WERI-Rb-1 (cell line): Measurements from ENCODE around the gene EZR.
A peak's percentile ranks its signal among the peaks of the same experiment; 100 is the strongest.

Source experiments
- DNase-seq: peaks from one replicate; pipeline ENCODE4 v3.0.0-alpha.2; 2020
- H3K27ac ChIP-seq: fragments of 250-450 bp; sonication (Bioruptor Pico); 2 replicates; pipeline ENCODE4 v1.5.1; 2020; ENCODE audit warnings: mild to moderate bottlenecking, moderate library complexity
- H3K27me3 ChIP-seq: fragments of 250-450 bp; sonication (Bioruptor Pico); 2 replicates; pipeline ENCODE4 v1.5.1; 2021; ENCODE audit warnings: mild to moderate bottlenecking, low read depth, moderate library complexity; ENCODE audit not compliant: insufficient read depth, severe bottlenecking
- H3K36me3 ChIP-seq: fragments of 250-450 bp; sonication (Bioruptor Pico); 2 replicates; pipeline ENCODE4 v1.5.1; 2020; ENCODE audit warnings: mild to moderate bottlenecking, moderate library complexity
- H3K4me3 ChIP-seq: 2 replicates; pipeline ENCODE4 v1.5.1; 2011; ENCODE audit warnings: low read depth, mild to moderate bottlenecking, control low read depth, low read length
- H3K9me3 ChIP-seq: fragments of 250-450 bp; sonication (Bioruptor Pico); 2 replicates; pipeline ENCODE4 v1.5.1; 2021; ENCODE audit warnings: mild to moderate bottlenecking, moderate library complexity; ENCODE audit not compliant: severe bottlenecking
- CTCF ChIP-seq: IDR thresholded peaks from 2 replicates; pipeline ENCODE4 v1.5.1; 2011; ENCODE audit warnings: low read depth, mild to moderate bottlenecking, control low read depth, inconsistent platforms, low read length

The EZR gene

GRCh38 chr6:158760618-158761250 lies 58.4 kb downstream of the EZR start:
- H3K36me3 ChIP-seq, result peaks cover 24% of the 10 kb centered on the region
- H3K27me3 ChIP-seq, result no peaks in the 10 kb centered on the region
- TF ChIP-seq CTCF, result no peak
- no peak for DNase-seq
- H3K4me3 ChIP-seq, result no peak overlapping the region
- peak overlapping the region; percentile 95 for H3K27ac ChIP-seq
- H3K9me3 ChIP-seq, result no peaks in the 10 kb centered on the region

- TF ChIP-seq CTCF, result no peak
- Histone ChIP-seq H3K27ac (peak overlapping the region; percentile 95), H3K27me3 (no peaks in the 10 kb centered on the region), H3K4me3 (no peak overlapping the region), H3K9me3 (no peaks in the 10 kb centered on the region), H3K36me3 (peaks cover 18% of the 10 kb centered on the region)
- no peak for DNase-seq
These were observed 59.1 kb downstream of the EZR start for GRCh38 chr6:158759966-158760617.

- H3K27ac ChIP-seq, result peak overlapping the region; percentile 95
- H3K27me3 ChIP-seq, result no peaks in the 10 kb centered on the region
- no peak for DNase-seq
- H3K9me3 ChIP-seq, result no peaks in the 10 kb centered on the region
- TF ChIP-seq CTCF, result no peak
- H3K4me3 ChIP-seq, result no peak overlapping the region
- H3K36me3 ChIP-seq, result peaks cover 9% of the 10 kb centered on the region; the same call in 1 of the 2 replicates
These were observed 60.2 kb downstream of the EZR start for GRCh38 chr6:158758941-158759479.

- peak overlapping the region; percentile 95 for H3K27ac ChIP-seq
- H3K9me3 ChIP-seq, result no peaks in the 10 kb centered on the region
- H3K36me3 ChIP-seq, result peaks cover 6% of the 10 kb centered on the region; the same call in 1 of the 2 replicates
- H3K4me3 ChIP-seq, result no peak overlapping the region
- no peaks in the 10 kb centered on the region for H3K27me3 ChIP-seq
- DNase-seq, result peak; percentile 98
- TF ChIP-seq CTCF, result no peak
These were observed 60.7 kb downstream of the EZR start for GRCh38 chr6:158758451-158758860.

GRCh38 chr6:158757753-158758090 lies 61.4 kb downstream of the EZR start:
- H3K9me3 ChIP-seq, result no peaks in the 10 kb centered on the region
- no peak for TF ChIP-seq CTCF
- no peaks in the 10 kb centered on the region for H3K27me3 ChIP-seq
- no peak for DNase-seq
- H3K4me3 ChIP-seq, result no peak overlapping the region
- peak overlapping the region; percentile 95 for H3K27ac ChIP-seq
- peaks cover 6% of the 10 kb centered on the region; the same call in 1 of the 2 replicates for H3K36me3 ChIP-seq
